Left ventricle myocardium inferior (tissue), 1 donor: ENCODE data around the gene ITGAD. TPM values are rescaled to one million over a fixed set of nuclear protein-coding genes. Genes with fewer than 3 reads are reported as not detected.

ENCODE experiments used
- DNase-seq: peaks from one replicate; pipeline ENCODE4 v3.0.0-alpha.2; 2020
- H3K27ac ChIP-seq: fragments of 200-600 bp; replicated peaks from 2 replicates; pipeline ENCODE4 v1.8.0; 2021
- H3K27me3 ChIP-seq: fragments of 200-600 bp; 2 replicates; pipeline ENCODE4 v1.8.0; 2021; ENCODE audit warnings: low read depth
- H3K36me3 ChIP-seq: fragments of 200-600 bp; 2 replicates; pipeline ENCODE4 v1.8.0; 2021
- H3K4me1 ChIP-seq: fragments of 200-600 bp; 2 replicates; pipeline ENCODE4 v1.8.0; 2021
- H3K4me3 ChIP-seq: fragments of 200-600 bp; 2 replicates; pipeline ENCODE4 v1.8.0; 2021; ENCODE audit warnings: mild to moderate bottlenecking, moderate library complexity
- H3K9me3 ChIP-seq: fragments of 200-600 bp; replicated peaks from 2 replicates; pipeline ENCODE4 v1.8.0; 2021
- intact Hi-C: fragments of 100-400 bp; cut with micrococcal nuclease; formaldehyde crosslinking; loops from one replicate; pipeline ENCODE4 v1.11.0; 2022
- total RNA-seq: library from RNA; stranded (reverse); fragmentation: NEBNext Ultra II Directional; extraction: Animal tissue kit (Norgen Biotek cat#: 25700); gene quantifications from one replicate; pipeline ENCODE4 v1.2.1, GENCODE V29; 2021
- TF ChIP-seq, protein P1 (sequence below): fragments of 200-600 bp; IDR thresholded peaks from 2 replicates; pipeline ENCODE4 v1.8.0; 2021; ENCODE audit warnings: antibody characterized with exemption, mild to moderate bottlenecking, borderline replicate concordance
- donor health status: DM: no; HTN: yes; CAD: no; lungs with severe emphysema.

Gene ITGAD
- total RNA-seq, 1 donor from 2014 or later = not detected

DNA sequence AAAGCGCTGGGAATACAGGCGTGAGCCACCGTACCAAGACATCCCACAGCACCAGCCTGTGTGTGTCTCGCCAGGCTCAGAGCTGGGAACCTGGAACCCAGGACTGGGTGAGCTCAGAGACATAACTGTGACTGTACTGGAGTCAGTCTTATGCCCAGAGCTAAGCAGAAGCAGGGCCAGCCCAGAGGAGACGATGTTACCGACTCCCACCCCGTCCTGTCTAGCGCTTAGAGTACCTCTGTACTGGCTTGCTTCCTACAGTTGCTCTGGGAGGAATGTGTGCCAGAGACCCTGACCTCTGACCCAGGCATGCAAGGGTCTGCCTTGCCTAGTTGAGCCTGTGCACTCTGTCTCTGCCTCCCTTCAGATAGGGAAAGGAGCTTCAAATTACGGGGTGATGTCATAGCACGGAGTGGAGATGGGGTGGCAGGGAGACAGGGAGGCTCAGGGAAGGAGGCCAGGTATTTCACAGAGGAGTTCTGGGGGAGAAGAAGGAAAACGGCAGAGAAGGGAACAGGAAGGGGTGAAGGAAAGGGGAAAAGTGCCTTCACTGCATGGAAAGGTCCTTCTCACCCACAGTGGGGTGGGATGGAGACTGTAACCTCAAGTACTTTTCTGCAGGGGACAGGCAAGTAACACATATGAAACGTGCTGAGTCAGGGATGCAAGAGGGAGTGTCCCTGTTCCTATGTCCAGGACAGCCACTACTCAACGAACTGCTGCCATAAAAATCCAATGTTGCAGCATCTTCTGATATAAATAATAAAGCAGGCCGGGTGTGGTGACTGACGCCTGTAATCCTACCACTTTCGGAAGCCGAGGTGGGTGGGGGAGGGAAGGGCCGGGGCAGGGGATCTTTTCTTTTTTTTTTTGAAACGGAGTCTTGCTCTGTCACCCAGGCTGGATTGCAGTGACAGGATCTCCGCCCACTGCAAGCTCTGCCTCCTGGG lies 60.4 kb downstream of the ITGAD start:
- Histone ChIP-seq H3K27ac (peak overlapping the region; percentile 72), H3K4me3 (peak overlapping the region; percentile 14), H3K9me3 (no peaks in the 10 kb centered on the region), H3K27me3 (no peaks in the 10 kb centered on the region), H3K4me1 (peaks cover 73% of the 10 kb centered on the region), H3K36me3 (no peaks in the 10 kb centered on the region)
- no peak for DNase-seq
- TF ChIP-seq, protein P1, sequence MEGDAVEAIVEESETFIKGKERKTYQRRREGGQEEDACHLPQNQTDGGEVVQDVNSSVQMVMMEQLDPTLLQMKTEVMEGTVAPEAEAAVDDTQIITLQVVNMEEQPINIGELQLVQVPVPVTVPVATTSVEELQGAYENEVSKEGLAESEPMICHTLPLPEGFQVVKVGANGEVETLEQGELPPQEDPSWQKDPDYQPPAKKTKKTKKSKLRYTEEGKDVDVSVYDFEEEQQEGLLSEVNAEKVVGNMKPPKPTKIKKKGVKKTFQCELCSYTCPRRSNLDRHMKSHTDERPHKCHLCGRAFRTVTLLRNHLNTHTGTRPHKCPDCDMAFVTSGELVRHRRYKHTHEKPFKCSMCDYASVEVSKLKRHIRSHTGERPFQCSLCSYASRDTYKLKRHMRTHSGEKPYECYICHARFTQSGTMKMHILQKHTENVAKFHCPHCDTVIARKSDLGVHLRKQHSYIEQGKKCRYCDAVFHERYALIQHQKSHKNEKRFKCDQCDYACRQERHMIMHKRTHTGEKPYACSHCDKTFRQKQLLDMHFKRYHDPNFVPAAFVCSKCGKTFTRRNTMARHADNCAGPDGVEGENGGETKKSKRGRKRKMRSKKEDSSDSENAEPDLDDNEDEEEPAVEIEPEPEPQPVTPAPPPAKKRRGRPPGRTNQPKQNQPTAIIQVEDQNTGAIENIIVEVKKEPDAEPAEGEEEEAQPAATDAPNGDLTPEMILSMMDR = no peak
- intact Hi-C loops = loop anchor here (10.0 kb wide), 1 partner anchor 469 kb away; the partner anchor contains the start of gene HSD3B7

DNA sequence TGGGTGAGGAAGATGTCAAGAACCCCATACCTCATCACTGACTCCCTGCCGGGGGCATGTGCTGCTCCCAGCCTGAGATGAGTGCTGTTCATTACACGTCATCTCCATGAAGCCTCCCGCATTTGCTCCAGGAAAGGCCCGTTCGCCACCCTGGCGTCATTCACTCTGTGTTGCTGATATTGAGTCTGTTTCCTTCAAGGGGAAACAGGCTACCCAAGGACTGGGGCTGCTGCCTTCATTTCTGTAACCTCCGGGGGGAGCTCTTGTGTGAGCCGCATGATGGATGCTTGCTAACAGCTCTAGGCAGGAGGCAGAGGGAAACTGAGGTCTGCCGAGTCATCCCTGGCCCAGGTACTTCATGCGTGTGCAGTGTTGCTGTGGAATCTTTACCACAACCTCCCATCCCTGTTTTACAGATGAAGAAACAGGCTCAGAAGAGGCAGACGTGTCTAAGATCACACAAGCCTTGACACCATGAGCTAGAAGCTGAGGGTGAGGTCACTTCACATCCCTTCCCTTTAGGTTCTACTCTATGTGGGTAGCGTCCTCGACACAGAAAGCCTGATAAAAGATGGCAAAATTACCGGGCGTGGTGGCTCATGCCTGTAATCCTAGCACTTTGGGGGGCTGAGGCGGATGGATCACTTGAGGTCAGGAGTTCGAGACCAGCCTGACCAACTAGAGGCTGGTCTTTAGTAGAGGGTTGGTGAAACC lies 62.6 kb downstream of the ITGAD start:
- H3K4me3 ChIP-seq = peak overlapping the region; percentile 6
- no peak overlapping the region for H3K27ac ChIP-seq
- TF ChIP-seq, protein P1 = peak; percentile 32
- peaks cover 88% of the 10 kb centered on the region for H3K4me1 ChIP-seq
- no peak for DNase-seq
- no peaks in the 10 kb centered on the region for H3K36me3 ChIP-seq
- H3K27me3 ChIP-seq = no peaks in the 10 kb centered on the region
- intact Hi-C loops = loop anchor here (10.0 kb wide), 1 partner anchor 471 kb away; the partner anchor contains the start of gene HSD3B7
- H3K9me3 ChIP-seq = no peaks in the 10 kb centered on the region

DNA sequence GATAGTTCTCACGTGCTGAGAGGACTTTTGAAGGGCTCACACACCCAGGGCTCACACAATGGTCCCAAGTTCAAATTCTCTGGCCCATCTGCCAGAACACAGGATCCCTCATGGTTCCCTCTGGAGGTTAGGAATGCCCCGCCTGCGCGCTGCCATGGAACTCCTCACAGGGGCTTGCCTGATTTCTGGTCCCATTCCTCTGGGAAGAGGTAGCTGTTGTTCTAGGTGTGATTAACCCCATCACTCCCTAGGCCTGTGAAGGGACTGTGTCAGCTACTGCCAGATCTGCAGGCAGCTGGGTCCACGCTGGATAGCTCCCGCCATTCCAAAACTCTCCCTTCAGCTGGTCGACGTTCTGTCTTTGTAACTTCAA lies 63.8 kb downstream of the ITGAD start:
- TF ChIP-seq, protein P1 = no peak
- DNase-seq = no peak
- peak overlapping the region; percentile 83 for H3K4me3 ChIP-seq
- intact Hi-C loops = loop anchor here (10.0 kb wide), 1 partner anchor 472 kb away; the partner anchor contains the start of gene HSD3B7
- H3K4me1 ChIP-seq = peaks cover 82% of the 10 kb centered on the region
- H3K27me3 ChIP-seq = no peaks in the 10 kb centered on the region
- peaks cover 3% of the 10 kb centered on the region for H3K36me3 ChIP-seq
- peak overlapping the region; percentile 99 for H3K27ac ChIP-seq
- no peaks in the 10 kb centered on the region for H3K9me3 ChIP-seq

DNA sequence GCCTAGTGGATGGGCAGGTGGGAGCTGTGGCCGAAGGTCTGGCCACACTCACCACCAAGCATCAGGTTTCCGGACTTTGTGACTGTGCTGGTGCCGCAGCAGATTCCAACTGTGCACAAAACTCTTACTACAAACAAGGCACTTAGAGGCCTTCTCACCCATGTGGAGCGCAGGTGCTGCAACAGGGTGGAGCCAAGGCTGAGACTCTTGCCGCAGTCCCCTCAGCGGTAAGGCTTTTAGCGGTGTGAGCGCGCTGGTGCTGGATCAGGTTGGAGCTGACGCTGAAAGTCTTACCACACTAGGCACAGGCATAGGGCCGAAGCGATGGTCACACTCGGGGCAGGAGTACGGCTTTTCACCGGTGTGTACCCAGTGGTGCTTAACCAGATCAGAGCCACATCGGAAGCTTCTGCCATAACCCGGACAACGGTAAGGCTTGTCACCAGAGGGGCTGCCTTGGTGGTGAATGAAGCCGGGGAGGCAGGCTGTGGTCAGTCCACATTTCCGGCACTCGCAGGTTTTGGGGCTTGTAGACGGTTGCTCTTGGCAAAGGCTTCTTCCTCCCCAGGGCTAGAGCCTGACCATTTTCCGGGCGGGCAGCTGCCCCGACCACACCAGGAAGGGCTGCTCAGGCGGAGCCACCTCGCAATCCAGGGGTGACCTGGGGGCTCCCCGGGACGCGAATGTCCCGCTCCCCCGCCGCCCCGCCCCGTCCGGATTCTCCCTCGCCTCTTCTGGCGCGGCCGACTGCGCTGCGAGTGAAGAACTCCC lies 65.1 kb downstream of the ITGAD start:
- no peaks in the 10 kb centered on the region for H3K27me3 ChIP-seq
- H3K27ac ChIP-seq = peak overlapping the region; percentile 99
- H3K9me3 ChIP-seq = no peaks in the 10 kb centered on the region
- intact Hi-C loops = loop anchor here (10.0 kb wide), 1 partner anchor 473 kb away; the partner anchor contains the start of gene HSD3B7
- peaks cover 16% of the 10 kb centered on the region for H3K36me3 ChIP-seq
- peaks cover 70% of the 10 kb centered on the region for H3K4me1 ChIP-seq
- TF ChIP-seq, protein P1 = peak; percentile 45
- H3K4me3 ChIP-seq = peak overlapping the region; percentile 83
- DNase-seq = no peak
